Activated T-cell treated with anti-CD3 and anti-CD28 coated beads, Interleukin-2, amount 50 U/mL, for 48 hours (primary cell): ENCODE data around the gene EPS15.

Experiments used
- DNase-seq, 2 experiments: peaks; one replicate each; pipeline ENCODE4 v3.0.0-alpha.2; 2020

EPS15 gene

DNA sequence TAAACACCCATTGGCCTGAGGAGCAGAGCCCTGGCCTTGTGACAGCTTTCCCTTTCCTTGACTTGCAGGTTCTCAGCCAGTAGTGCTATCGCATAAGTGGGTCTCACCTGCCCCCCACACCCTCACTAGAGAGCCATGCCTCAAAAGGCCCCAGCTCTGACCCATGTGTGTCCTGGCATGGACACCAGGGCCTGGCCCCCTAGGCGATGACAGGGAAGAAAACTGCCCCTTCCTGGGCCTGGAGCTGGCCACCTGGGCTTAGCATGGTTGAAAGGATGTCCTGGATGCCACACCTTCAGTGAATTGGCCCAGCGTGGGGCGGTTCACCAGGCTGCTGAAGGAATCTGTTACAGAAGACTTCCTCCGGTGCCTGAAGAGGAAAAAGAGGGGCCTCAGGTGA, 207.2 kb downstream of the EPS15 start:
- DNase-seq: no peak

DNA sequence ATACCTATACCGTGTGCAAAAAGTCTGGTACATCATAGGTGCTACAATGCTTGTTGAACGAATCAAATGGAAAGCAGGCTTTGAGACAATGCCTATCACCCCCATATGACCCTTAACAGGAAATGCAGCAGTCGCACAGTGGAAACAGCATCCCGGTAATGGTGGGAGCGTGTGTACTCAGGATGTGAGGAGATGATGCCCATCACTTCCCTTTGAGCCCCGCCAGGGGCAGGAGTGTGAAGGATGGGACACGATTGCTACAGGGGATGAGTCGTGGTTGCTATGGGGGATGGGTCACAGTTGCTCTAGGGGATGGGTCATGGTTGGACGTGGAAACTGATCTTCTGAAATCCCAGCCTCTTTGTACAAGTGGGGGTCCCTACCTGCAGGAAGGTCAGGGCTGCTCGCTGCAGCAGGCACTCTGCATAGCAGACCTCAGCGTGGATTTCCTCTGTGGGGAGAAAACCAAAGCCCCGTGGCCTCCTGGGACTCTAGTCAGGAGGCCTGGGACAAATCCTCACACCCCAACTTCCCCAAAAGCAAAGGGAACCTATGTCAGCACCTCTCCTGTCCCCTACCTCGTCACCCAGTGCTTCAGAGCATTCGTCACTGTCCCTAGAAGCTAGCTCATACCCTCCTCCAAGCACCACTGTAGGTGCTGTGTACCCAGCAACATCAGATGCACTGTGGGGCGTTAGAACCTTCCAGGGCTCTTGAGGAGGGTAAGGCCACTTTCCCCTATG, 208.0 kb downstream of the EPS15 start:
- no peak for DNase-seq

DNA sequence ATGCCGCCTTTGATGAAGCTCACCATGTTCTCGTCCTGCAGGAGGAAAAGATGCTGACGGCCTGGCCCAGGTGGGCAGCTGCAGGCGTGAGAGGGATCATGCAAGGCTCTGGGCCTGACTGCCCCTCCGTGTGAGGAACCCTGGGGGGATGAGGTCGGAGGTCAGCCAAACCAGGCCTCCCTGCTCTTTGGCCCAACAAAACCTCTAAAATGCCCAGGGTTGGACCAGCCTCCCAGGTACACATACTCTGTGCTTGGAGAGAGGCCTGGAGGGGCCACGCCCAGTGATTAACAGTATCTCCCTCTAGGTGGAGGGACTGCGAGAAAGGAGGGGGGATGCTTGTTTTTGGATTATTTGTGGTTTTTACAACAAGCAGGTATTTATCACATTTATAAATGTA, 209.8 kb downstream of the EPS15 start:
- DNase-seq: no peak

DNA sequence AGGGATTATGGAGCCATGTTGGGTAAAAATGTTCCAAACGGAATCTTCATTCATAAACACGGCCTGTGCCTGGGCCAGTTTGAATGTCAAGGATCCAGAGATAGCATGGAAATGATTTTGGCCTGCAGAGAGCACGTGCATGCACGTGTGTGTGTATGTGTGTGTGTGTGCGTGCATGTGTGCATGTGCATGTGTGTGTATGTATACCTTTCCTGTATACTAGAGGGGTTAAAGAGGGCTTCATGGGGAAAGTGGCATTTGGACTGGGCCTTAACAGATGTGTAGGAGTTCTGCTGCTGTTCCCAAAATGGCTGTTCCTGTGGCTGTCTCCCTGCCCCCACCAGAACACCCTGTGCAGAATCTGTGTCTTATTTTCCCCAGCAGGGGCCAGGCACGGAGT, 210.4 kb downstream of the EPS15 start:
- DNase-seq: no peak

DNA sequence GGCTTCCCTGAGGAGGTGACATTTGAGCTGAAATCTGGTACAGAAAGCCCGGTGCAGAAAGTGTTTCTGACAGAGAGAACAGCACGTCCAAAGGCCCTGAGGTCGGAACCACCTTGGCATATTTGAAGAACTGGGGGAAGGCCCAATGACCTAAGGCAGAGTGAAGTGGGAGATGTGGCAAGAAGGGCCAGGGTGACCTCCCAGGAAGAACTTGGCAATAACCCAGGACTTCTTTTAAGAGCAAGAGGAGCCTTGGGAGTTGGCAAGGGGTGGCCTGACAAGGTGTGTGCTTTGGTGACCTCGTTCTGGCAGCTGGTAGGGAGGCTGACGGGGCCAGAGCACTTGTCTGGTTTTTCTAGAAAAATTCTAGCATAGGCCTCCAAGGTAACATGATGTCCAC, 212.1 kb downstream of the EPS15 start:
- DNase-seq: no peak

DNA sequence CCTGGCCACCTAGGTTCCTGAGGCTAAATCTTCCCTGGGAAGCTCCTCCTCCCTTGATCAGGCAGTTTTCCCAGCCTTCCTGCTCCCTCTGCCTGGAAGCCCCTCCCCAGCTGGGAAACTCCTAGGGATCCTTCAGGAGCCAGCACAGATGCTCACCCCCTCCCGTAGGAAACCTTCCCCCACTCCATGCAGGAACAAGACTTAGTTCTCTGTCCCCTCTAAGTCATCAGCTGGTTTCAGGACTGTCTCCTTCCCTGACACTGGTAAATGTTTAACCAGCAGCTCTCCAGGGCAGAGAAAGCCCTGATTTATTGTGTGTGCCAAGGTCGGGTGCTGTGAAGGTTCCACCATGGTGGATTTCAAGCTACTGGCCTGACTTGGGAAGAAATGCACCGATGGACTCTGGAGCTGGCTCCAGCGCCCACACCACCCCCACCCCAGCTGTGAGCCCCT, 213.7 kb downstream of the EPS15 start:
- no peak for DNase-seq

DNA sequence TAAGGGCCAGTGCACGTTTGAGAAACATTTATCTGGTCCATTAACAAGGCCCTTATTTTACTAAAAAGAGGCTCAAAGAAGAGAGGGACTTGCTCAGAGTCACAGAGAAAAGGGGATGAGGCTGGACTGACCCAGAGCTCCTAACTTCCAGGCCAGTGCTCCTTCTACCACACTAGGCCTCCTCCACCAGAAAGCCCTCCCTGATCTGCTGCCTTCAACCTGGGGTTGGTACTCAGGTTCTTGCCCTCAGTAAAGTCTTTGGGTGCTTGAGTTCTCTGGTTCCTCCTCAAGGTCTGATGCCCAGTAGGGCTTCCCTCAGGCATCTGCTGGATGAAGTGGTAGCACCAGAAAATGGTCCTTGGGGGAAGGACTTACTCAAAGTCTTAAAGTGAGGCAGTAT, 214.7 kb downstream of the EPS15 start:
- DNase-seq: no peak
